GM23338 (cell line): ENCODE data around the gene NT5C2.
"Not testable (repeated sequence)": the region's sequence is repeated elsewhere in the genome, so short reads cannot be mapped to it uniquely, and the experiment has no call there.

Experiments used
- CTCF ChIP-seq, 2 experiments: fragments of 200-600 bp in 1 of 2; sonication (generic) in 1 of 2; conservative IDR thresholded peaks; 2 replicates each; pipeline versions ENCODE4 v1.5.1 to v1.6.1; 2016 to 2017; ENCODE audit warnings: antibody characterized with exemption in 2 of 2, low read depth in 2 of 2, mild to moderate bottlenecking in 2 of 2, moderate library complexity in 1 of 2
- ETS1 ChIP-seq: IDR thresholded peaks from 2 replicates; pipeline ENCODE4 v1.6.1; 2016; ENCODE audit warnings: antibody characterized with exemption
- EZH2 ChIP-seq: fragments of 200-600 bp; sonication (generic); IDR thresholded peaks from one replicate; pipeline ENCODE4 v1.8.0; 2017; ENCODE audit warnings: antibody characterized with exemption, mild to moderate bottlenecking, low read depth; ENCODE audit not compliant: unreplicated experiment
- EZH2phosphoT487 ChIP-seq: fragments of 200-600 bp; sonication (generic); IDR thresholded peaks from one replicate; pipeline ENCODE4 v1.8.1; 2018; ENCODE audit warnings: antibody characterized with exemption; ENCODE audit not compliant: unreplicated experiment
- POLR2AphosphoS5 ChIP-seq: IDR thresholded peaks from 2 replicates; pipeline ENCODE4 v1.6.1; 2016; ENCODE audit warnings: antibody characterized with exemption, low read depth
- REST ChIP-seq: IDR thresholded peaks from one replicate; pipeline ENCODE4 v1.6.1; 2018; ENCODE audit warnings: antibody characterized with exemption; ENCODE audit not compliant: unreplicated experiment
- STAT1 ChIP-seq: IDR thresholded peaks from one replicate; pipeline ENCODE4 v1.6.1; 2016; ENCODE audit warnings: antibody characterized with exemption; ENCODE audit not compliant: unreplicated experiment

- TF ChIP-seq CTCF (conservative IDR thresholded peaks at IDR 0.05; ENCODE audit: low read depth in 2 of 2); POLR2AphosphoS5; REST; EZH2phosphoT487; EZH2; ETS1; STAT1: not testable (repeated sequence)
Measured at GRCh38 chr10:103206715-103207114, 13.6 kb upstream of the NT5C2 start.
